Lower leg skin (tissue), 3 donors: ENCODE measurements around the gene RNF157.

Experiments
- POLR2A ChIP-seq, 2 donors: fragments of 450-650 bp; IDR thresholded peaks; one replicate each; pipeline ENCODE4 v1.6.1; 2016 to 2017; ENCODE audit warnings: antibody characterized with exemption in 2 of 2, mild to moderate bottlenecking in 1 of 2, moderate library complexity in 1 of 2
- TF ChIP-seq, protein P1 (sequence below), 3 donors: fragments of 450-650 bp; IDR thresholded peaks; one replicate each; pipeline ENCODE4 v1.5.1; 2016; ENCODE audit warnings: antibody characterized with exemption in 3 of 3, mild to moderate bottlenecking in 3 of 3, moderate library complexity in 2 of 3

GRCh38 chr17:76266244-76266938, 26.1 kb upstream of the RNF157 start:
- TF ChIP-seq, protein P1, sequence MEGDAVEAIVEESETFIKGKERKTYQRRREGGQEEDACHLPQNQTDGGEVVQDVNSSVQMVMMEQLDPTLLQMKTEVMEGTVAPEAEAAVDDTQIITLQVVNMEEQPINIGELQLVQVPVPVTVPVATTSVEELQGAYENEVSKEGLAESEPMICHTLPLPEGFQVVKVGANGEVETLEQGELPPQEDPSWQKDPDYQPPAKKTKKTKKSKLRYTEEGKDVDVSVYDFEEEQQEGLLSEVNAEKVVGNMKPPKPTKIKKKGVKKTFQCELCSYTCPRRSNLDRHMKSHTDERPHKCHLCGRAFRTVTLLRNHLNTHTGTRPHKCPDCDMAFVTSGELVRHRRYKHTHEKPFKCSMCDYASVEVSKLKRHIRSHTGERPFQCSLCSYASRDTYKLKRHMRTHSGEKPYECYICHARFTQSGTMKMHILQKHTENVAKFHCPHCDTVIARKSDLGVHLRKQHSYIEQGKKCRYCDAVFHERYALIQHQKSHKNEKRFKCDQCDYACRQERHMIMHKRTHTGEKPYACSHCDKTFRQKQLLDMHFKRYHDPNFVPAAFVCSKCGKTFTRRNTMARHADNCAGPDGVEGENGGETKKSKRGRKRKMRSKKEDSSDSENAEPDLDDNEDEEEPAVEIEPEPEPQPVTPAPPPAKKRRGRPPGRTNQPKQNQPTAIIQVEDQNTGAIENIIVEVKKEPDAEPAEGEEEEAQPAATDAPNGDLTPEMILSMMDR (IDR thresholded peaks at IDR 0.05): no peak
- TF ChIP-seq POLR2A (IDR thresholded peaks at IDR 0.05): no peak
